ENCODE results near the gene PHACTR3.
"Not testable (repeated sequence)": the region's sequence is repeated elsewhere in the genome, so short reads cannot be mapped to it uniquely, and the experiment has no call there.

Gene PHACTR3

DNA sequence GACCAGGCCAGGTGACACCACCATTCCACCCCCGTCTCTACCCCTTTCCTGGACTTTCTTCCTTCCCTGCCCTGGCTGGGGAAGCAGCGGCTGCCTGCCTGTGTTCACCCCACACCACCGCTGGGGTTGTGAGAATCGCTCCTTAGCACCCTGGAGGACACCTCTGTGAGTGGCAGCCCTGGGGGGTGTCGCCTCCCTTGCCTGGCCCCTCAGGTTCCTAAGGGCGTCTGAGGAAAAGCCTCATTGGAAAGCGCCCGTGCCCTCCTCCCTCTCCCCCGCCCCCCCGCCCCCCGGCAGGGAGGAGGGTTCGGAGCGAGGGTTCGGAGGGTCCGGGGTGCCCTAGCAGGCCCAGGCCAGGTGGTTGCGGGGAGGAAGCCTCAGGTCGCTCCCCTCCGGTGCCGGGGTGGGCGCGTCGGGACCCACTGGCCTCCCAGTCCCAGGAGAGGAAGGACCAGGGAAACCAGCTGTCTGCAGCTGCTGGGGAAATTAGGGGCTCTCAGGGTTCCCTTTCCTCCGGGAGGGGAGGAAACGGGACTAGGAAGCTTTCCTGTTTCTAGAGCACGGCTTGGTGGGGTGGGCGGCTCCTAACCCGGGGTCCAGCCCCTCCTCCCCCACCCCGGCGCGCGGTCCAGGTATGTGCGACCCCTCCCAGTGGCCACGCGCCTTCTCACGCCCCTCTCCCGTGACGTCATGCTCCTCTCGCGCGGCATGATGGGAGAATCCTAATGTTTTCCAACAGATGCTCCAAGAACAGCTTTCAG, at the start of gene PHACTR3:
Gene PHACTR3, plus strand, starts transcription at position 760 of the 761 bp plus-strand sequence. CDS start 475 bp downstream, outside the sequence.
- FAIRE-seq (no peak), DNase-seq (ENCODE audit: low spot score) (no peak)

GRCh38 chr20:59557733-59558529, 46.4 kb upstream of the PHACTR3 start:
- not testable (repeated sequence) for DNase-seq (ENCODE audit: low spot score); FAIRE-seq

GRCh38 chr20:59559024-59559817, 45.1 kb upstream of the PHACTR3 start:
- no peak for FAIRE-seq
- no peak for DNase-seq (ENCODE audit: low spot score)

- DNase-seq (ENCODE audit: low spot score) (no peak), FAIRE-seq (no peak)
Measured at GRCh38 chr20:59559863-59560262, 44.5 kb upstream of the PHACTR3 start.

GRCh38 chr20:59560588-59561227, 43.6 kb upstream of the PHACTR3 start:
- FAIRE-seq (no peak), DNase-seq (ENCODE audit: low spot score) (peak; percentile 75)

DNA sequence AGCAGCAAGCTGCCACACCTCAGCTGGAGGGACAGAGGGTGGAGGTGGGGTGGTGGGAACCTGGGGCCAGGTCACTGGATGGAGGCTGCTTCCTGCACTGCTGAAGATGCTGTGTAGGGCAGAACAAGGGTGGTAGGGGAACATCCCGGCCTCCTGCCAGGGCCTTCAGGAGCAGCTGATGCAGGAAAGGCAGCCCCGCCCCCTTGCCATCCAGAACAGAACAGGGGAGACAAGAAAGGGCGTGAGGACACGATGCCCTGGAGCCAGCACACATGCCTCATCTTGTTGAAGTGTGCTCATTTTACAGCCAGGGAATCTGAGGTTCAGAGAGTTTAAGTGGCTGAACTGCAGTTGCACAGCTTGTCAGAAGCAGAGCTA, 43.1 kb upstream of the PHACTR3 start:
- FAIRE-seq = peak; percentile 5
- peak; percentile 9 for DNase-seq (ENCODE audit: low spot score)

DNA sequence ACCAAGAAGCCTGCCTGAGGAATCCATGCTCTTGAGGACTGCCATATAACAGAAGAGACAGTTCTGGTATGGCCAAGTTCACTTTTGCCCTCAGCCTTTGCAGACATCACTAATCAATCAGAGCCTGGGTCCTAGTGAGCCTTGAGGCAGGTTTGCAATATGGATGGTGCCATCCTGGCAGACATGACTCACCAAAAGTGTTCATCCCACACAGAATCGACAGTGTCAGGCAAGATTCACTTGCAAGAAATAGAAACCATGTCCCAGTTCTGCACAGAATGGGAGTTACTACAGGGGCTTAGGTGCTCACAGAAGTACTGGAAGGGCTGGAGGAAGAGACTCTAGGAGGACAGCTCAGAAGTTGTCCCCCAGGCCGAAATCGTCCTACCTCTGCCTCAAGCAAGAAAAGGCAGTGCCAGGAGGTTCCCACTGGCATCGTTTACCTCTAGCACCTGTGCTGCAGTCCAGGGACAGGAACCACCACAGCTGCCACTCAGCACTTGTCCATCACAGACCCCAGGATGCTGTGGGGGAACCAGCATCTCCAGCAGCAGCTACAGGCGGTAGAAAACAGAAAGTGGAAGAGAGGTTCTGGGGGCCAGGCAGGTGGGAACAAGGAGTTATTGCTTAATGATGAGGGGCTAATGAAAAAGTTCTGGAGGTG, 42.6 kb upstream of the PHACTR3 start:
- DNase-seq (ENCODE audit: low spot score) (peak; percentile 17), FAIRE-seq (no peak)

DNA sequence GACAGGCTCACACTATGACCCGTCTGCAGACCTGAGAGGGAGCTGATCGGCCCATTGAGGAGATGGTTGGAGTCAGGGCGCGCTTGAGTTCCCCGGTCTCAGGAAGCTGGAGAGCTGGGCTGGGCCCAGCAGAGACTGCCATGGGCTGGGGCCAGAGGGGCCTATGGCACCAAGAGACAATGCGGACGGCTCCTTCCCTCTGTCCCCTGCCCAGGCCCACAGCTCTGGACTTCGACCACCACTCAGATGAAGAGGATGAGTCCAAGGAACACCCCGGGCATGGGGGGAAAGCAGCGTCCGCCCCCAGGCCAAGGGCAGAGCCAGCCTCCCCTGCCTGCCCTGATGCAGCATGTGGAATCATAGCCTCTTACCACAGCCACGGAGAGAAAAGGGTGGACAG, 40.2 kb upstream of the PHACTR3 start:
- FAIRE-seq (no peak), DNase-seq (ENCODE audit: low spot score) (peak; percentile 18)

DNA sequence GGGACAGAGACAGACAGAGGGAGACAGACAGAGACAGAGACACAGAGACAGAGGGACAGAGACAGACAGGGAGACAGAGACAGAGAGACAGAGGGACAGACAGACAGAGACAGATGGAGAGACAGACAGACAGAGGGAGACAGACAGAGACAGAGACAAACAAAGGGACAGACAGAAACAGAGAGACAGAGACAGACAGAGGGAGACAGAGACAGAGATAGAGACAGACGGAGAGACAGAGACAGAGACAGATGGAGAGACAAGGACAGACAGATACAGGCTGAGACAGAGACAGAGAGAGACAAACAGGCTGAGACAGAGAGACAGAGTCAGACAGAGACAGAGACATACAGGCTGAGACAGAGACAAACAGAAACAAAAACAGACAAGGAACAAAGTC, 39.4 kb upstream of the PHACTR3 start:
- DNase-seq (ENCODE audit: low spot score) (no peak), FAIRE-seq (no peak)

- FAIRE-seq (no peak), DNase-seq (ENCODE audit: low spot score) (peak; percentile 19)
Measured at GRCh38 chr20:59565768-59566461, 38.4 kb upstream of the PHACTR3 start.

DNA sequence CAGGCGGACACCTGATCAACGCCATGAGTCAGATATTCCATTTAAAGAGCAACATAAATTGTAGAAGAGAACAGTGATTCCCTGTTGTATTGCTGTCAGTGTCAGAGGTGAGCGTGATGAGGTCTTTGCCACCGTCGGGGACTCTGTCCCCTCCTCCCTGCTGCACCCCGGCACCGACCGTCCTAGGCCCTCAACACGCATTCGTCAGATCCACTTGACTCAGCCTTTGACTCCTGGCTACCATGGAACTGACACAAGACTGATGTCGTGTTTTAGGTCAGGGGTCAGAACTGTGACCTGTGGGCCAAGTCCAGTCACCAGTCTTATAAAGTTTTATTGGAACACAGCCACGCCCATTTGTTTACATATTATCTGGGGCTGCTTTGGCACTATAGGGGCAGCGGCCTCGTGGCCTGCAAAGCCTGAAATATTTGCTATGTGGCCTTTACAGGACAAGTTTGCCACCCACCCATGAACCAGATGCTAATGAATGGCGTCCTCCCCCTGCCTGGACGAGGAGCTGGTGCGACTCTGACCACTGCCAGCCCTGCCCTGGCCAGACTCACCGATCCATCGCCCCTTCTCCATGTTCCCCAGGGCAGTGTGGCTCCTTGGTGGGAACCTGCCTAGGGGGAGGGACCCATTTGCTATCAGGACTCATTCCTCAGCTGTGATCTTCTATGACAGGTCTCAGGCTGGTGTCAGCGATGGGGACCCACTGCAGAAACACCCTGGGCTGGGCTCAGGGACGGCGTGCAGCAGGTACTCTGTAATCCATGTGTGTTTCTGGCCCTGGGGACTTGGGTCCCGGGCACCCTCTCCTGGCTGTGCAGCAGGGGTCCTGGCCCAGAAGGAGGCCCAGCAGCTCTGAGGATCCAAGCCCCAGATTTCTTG, 37.5 kb upstream of the PHACTR3 start:
- FAIRE-seq = peak; percentile 61

DNA sequence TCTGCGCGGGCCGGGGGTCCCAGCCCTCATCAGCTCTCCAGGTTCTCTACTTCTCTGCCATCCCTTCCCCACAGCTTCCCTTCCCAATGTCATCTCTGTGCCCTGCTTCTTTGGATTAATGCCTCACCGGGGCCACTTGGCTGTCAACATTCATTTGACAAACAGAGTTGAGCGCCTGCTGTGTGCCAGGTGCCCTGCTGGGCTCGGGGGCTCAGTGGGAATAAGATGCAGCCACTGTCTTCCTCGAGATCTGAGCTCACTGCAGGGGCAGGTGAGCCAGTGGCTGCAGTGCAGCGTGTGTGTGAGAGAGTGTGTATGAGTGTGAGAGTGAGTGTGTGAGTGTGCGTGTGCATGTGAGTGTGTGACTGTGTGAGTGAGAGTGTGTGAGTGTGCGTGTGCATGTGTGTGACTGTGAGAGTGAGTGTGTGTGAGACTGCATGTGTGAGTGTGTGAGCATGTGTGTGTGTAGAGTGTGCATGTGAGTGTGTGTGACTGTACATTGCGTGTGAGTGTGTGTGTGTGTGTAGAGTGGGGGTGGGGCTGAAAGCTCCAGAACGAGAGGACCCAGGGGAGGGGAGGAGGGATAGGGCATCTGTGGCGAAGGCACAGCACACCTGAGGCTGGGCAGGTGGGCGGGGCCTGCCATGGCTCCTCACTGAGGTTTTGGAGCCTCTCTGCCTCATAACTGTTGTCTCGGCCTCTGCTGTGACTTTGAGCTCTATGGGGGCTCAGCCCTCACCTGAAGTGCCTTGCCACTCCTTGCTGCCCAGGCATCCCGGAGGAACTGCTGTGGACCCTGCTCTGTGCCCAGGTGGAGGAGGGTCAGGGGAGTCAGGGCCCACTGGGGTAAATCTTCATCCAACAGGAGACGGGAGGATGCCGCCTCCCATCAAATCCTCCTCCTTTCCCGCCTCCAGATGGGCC, 36.5 kb upstream of the PHACTR3 start:
- DNase-seq (ENCODE audit: low spot score) (no peak), FAIRE-seq (peak; percentile 97)

More for the DNA sequence above, 37.5 kb upstream of the PHACTR3 start:
- peak; percentile 18 for DNase-seq (ENCODE audit: low spot score)

GRCh38 chr20:59568509-59569024, 35.8 kb upstream of the PHACTR3 start:
- peak; percentile 89 for FAIRE-seq
- no peak for DNase-seq (ENCODE audit: low spot score)

DNA sequence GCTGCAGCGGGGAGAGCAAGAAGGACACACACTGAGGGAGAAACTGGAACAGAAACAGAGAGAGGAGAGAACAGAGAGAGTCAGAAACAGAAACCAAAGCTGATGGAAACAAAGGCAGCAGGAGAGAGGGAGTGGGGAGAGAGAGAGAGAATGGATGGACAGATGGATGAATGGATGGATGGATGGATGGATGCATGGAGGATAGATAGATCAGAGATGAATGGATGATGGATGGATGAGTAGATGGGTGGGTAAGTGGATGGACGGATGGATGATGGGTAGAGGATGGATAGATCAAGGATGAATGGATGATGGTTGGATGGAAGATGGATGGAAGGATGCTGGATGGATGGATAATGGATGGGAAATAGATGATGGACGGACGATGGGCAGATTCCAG, 35.0 kb upstream of the PHACTR3 start:
- DNase-seq (ENCODE audit: low spot score) (no peak), FAIRE-seq (peak; percentile 67)

DNA sequence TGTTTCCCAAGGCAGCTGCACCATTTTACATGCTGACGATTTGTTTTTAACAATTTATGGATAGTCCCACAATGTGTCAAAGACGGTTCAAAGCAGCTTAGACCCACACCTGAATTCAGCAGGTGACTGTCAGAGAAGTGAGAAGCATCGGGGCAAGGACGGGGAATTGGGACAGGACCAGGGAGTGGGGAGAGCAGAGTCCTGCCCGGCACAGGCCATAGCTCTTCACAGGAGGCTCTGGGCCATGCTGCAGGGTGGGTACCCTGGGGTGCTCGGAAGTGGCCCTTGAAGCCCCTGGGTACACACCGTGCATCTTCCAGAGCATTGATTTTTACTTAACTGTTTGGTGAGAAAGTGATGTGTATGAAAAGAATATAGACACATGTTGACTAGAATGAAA, 33.2 kb upstream of the PHACTR3 start:
- DNase-seq (ENCODE audit: low spot score) = peak; percentile 6
- FAIRE-seq = no peak

DNA sequence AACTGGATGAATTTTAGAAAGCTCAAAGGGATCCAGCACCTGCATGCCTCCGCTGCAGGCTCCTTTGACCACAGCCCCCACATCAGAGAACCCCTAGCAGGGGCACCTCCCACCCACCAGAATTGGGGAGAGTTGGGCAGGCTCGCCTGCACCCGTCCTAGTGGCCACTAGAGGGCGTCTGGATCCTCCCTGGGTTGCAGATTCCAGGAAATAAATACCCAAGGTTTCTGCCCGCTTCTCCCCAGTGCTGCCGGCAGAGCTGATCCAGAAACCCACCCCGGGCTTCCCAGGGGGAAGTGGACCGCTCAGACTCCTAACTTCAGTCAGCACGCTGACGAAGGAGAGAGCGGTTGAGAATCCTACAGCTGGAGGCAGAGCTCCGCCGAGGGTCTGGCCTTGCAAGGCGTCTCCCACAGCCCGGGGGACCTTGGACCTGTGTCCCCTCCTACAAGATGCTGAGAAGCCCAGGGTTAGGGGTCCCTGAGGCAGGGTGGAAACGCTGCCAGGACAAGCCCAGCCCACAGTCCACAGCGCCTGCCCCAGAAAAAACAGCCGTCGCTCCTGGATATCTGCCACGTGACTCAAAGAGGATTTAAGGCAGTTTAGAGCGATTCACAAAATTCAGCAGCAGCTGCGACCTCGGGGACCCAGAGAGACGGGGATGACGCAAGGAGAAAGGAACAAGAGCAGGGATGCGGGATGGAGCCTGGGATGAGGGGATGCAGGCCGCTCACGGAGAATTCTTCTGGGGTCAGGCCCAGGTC, 32.6 kb upstream of the PHACTR3 start:
- DNase-seq (ENCODE audit: low spot score) (peak; percentile 93), FAIRE-seq (peak; percentile 9)

- FAIRE-seq = no peak
Measured at GRCh38 chr20:59572515-59572914, 31.8 kb upstream of the PHACTR3 start.

More at GRCh38 chr20:59572515-59572914, 31.8 kb upstream of the PHACTR3 start:
- no peak for DNase-seq (ENCODE audit: low spot score)
